CD4-positive, alpha-beta T cell treated with Interleukin-6 at 100 ng/mL for 8 hours (primary cell): Measurements from ENCODE around the gene TMEM272.

Experiments used
- DNase-seq: peaks from one replicate; pipeline ENCODE4 v3.0.0-alpha.2; 2020; ENCODE audit warnings: mixed read lengths, low spot score

TMEM272 gene

GRCh38 chr13:51849145-51850101 is 4.4 kb upstream of the TMEM272 start:
- peak; percentile 18 for DNase-seq

GRCh38 chr13:51848674-51849073 is 3.7 kb upstream of the TMEM272 start:
- no peak for DNase-seq

- no peak for DNase-seq
Observed at GRCh38 chr13:51846756-51847155, 1.8 kb upstream of the TMEM272 start.

- no peak for DNase-seq
Observed at GRCh38 chr13:51845574-51846318, 769 bp upstream of the TMEM272 start.

GRCh38 chr13:51843529-51843928 is 1.4 kb downstream of the TMEM272 start:
- no peak for DNase-seq

GRCh38 chr13:51841732-51842131 is 3.2 kb downstream of the TMEM272 start:
- no peak for DNase-seq

- DNase-seq = no peak
Observed at GRCh38 chr13:51840917-51841316, 4.1 kb downstream of the TMEM272 start.

GRCh38 chr13:51839711-51840540 is 5.1 kb downstream of the TMEM272 start:
- no peak for DNase-seq

GRCh38 chr13:51838240-51838846 is 6.6 kb downstream of the TMEM272 start:
- DNase-seq = no peak

GRCh38 chr13:51837016-51837415 is 8.0 kb downstream of the TMEM272 start:
- no peak for DNase-seq

GRCh38 chr13:51834581-51835171 is 10.3 kb downstream of the TMEM272 start:
- DNase-seq = no peak

GRCh38 chr13:51833980-51834379 is 11.0 kb downstream of the TMEM272 start:
- no peak for DNase-seq

GRCh38 chr13:51832471-51833152 is 12.4 kb downstream of the TMEM272 start:
- peak; percentile 77 for DNase-seq

GRCh38 chr13:51831519-51831918 is 13.5 kb downstream of the TMEM272 start:
- no peak for DNase-seq

GRCh38 chr13:51829568-51829899 is 15.4 kb downstream of the TMEM272 start:
- DNase-seq = no peak

GRCh38 chr13:51828730-51829567 is 16.0 kb downstream of the TMEM272 start:
- no peak for DNase-seq

- no peak for DNase-seq
Observed at GRCh38 chr13:51827254-51827653, 17.7 kb downstream of the TMEM272 start.

- peak; percentile 30 for DNase-seq
Observed at GRCh38 chr13:51826606-51827005, 18.4 kb downstream of the TMEM272 start.

- no peak for DNase-seq
Observed at GRCh38 chr13:51825681-51826254, 19.2 kb downstream of the TMEM272 start.
